ENCODE data around the gene GTF3C4.
"Not testable (repeated sequence)": the region's sequence is repeated elsewhere in the genome, so short reads cannot be mapped to it uniquely, and the experiment has no call there.

The GTF3C4 gene

DNA sequence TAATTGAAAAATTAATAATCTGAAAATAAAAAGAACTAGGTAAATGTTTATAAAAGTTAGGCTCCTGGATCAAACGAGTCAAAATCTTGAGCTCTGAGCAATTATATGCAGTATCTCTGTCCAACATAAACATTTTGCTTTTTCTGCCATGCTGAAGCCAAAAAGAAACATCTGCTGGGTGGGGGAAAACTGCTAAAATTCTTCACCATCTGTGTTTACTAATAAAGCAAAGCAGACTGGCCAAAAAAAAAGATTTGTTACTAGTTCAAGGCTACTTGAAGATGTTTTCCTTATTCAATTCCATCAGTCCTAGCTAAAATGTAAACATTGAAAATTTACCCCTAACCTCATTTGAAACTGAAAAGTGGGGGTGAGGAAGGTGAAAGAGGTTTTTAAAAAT lies 29.7 kb downstream of the GTF3C4 start:
- no peak overlapping the region for H3K27ac Mint-ChIP-seq
- H3K4me3 Mint-ChIP-seq: no peak overlapping the region
- CTCF ChIA-PET: interaction anchor here (0.8 kb wide), 1 partner anchor 15 kb away, joined by 3 read pairs; no protein-coding TSS in a partner anchor
- H3K36me3 Mint-ChIP-seq: peaks cover 15% of the 10 kb centered on the region
- DNase-seq: no peak
- no peaks in the 10 kb centered on the region for H3K4me1 Mint-ChIP-seq
- H3K27me3 Mint-ChIP-seq: peaks cover 12% of the 10 kb centered on the region
- peaks cover 28% of the 10 kb centered on the region for H3K9me3 Mint-ChIP-seq

DNA sequence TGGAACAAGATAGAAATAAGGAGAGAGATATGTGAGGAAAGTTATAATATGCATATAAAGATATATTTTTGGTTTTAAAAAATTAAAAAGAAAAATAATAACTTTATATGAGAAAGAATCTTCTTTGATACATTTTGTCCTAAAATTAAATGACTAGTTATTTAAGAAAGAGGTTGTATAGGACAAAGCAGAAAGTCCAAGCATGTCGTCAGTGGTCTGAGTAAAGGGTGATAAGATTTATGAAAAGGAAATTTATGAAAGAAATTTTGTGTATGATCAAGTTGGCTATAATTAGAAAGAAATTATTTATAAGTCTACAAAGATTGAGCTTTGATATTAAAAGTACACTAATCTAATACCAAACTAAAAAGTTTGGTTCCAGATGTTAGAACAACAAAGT lies 32.0 kb downstream of the GTF3C4 start:
- Mint-ChIP-seq H3K27ac (no peak overlapping the region), H3K9me3 (peaks cover 12% of the 10 kb centered on the region), H3K36me3 (peaks cover 7% of the 10 kb centered on the region), H3K4me3 (no peak overlapping the region), H3K27me3 (peaks cover 17% of the 10 kb centered on the region), H3K4me1 (no peaks in the 10 kb centered on the region)
- DNase-seq: no peak
- CTCF ChIA-PET: no interaction called here

DNA sequence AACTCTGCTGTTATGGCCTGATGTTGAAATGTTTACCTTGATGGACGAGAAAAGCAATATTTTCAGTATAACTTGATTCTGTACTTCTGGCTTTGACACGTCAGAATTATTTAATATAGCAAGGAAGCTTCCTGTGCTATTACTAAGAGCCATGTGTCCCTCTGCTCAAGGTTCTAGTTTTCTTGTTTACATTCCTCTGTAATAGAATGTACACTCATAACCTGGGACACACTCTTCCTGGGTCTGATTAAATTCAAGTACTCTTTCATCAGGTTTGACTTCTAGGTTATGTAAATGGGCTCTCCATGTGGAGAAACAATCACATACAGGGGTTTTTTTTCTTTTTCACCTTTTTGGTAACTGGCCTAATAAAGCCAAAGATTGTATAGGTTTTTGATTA lies 33.1 kb downstream of the GTF3C4 start:
- H3K4me3 Mint-ChIP-seq: no peak overlapping the region

DNA sequence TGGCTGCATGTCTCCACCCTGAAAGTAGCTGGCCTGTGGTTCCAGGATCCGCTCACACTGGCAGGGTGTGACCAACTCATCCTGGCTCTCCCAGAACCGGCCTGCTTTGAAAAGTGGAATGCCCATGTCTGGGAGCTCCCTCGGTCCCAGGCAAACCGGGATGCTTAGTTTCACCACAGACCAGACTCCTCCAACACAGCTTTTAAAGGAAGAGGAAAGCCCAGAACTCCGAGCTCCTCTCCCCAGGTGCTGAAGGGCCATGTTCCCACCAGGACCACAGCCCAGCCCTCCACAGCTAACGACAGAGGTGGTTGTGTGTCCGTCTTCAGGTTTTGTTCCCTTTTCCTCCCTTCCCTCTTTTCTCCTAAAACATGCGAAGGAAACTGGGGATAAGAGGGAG lies 38.0 kb downstream of the GTF3C4 start:
- peaks cover 26% of the 10 kb centered on the region for H3K27me3 Mint-ChIP-seq
- CTCF ChIA-PET: no interaction called here
- H3K4me3 Mint-ChIP-seq: no peak overlapping the region
- no peaks in the 10 kb centered on the region for H3K4me1 Mint-ChIP-seq
- no peaks in the 10 kb centered on the region for H3K9me3 Mint-ChIP-seq
- H3K27ac Mint-ChIP-seq: no peak overlapping the region
- H3K36me3 Mint-ChIP-seq: no peaks in the 10 kb centered on the region
- no peak for DNase-seq

More for the DNA sequence above, 33.1 kb downstream of the GTF3C4 start:
- Mint-ChIP-seq H3K36me3 (peaks cover under 1% of the 10 kb centered on the region), H3K9me3 (peaks cover 3% of the 10 kb centered on the region), H3K4me1 (no peaks in the 10 kb centered on the region), H3K27ac (no peak overlapping the region), H3K27me3 (peaks cover 17% of the 10 kb centered on the region)
- no peak for DNase-seq
- CTCF ChIA-PET: interaction anchor here (0.7 to 1.0 kb wide), 2 partner anchors 9 to 39 kb away, joined by 3 read pairs; no protein-coding TSS in a partner anchor

DNA sequence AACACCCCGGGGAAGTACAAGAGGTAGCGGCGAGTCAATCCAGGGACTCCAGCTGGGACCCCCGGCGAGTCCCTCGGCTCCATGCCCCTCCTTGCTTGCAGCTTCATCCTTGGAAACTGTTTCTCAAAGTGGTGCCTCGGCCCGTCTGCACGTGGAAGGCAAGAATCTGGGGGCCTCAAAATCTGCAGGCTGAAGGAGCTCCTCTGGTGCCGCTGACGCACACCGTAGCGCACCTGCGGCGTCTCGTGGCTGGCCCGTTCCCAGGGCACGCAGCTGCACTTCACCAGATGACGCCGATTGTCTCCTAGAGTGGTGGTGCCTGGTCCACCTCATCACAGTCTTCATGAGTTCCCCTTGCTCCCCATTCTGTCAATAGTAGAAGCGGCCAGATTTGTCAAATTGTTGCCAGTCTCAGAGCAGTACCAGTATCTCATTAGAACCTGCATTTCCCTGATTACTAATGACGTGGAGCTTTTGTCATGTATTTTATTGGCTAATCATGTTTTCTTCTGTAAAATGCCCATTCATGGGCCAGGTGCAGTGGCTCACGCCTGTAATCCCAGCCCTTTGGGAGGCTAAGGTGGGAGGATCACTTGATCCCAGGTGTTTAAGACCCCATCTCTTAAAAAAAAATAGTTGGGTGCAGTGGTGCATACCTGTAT lies 38.6 kb downstream of the GTF3C4 start:
- Mint-ChIP-seq H3K4me1 (no peaks in the 10 kb centered on the region), H3K4me3 (no peak overlapping the region), H3K27ac (no peak overlapping the region), H3K36me3 (no peaks in the 10 kb centered on the region), H3K27me3 (peaks cover 20% of the 10 kb centered on the region), H3K9me3 (no peaks in the 10 kb centered on the region)
- CTCF ChIA-PET: interaction anchor here (0.7 kb wide), 1 partner anchor 359 kb away, joined by 3 read pairs; no protein-coding TSS in a partner anchor
- DNase-seq: no peak

DNA sequence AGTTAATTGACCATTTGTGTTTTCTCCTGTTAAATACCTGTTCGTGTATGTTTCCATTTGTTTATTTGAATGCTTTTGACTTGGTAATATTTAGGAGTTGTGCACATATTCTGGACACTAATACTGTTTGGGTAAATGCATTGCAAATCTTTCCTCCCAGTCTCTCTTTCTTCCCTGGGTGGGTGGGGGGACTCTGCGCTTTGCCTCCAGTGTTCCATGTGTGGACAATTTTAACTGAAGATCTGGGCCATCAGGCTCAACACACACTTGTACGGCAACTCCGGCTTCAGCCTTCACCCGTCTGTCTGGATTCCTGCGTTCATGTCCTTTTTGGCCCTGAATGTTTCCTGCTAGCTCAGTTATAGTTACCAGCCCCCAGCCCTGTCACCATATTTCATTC lies 40.1 kb downstream of the GTF3C4 start:
- H3K36me3 Mint-ChIP-seq: no peaks in the 10 kb centered on the region
- CTCF ChIA-PET: no interaction called here
- H3K4me3 Mint-ChIP-seq: no peak overlapping the region
- H3K4me1 Mint-ChIP-seq: no peaks in the 10 kb centered on the region
- H3K27me3 Mint-ChIP-seq: peaks cover 17% of the 10 kb centered on the region
- H3K9me3 Mint-ChIP-seq: no peaks in the 10 kb centered on the region
- H3K27ac Mint-ChIP-seq: no peak overlapping the region
- no peak for DNase-seq

DNA sequence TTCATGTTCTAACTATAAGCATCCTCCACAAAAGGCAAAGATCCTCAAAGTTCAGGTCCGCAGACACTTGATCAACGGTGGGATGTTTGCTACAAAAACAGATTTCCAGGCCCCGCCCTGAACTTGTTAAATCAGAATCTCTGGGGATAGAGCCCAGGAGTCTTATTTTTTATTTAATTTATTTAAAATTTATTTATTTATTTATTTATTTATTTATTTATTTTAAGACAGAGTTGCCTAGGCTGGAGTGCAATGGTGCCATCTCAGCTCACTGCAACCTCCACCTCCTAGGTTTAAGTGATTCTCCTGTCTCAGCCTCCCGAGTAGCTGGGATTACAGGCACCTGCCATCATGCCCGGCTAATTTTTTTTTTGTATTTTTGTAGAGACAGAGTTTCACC lies 40.9 kb downstream of the GTF3C4 start:
- DNase-seq, H3K4me1 Mint-ChIP-seq, H3K36me3 Mint-ChIP-seq, H3K4me3 Mint-ChIP-seq, H3K27ac Mint-ChIP-seq, CTCF ChIA-PET, H3K9me3 Mint-ChIP-seq: not testable (repeated sequence)
- H3K27me3 Mint-ChIP-seq: peaks cover 15% of the 10 kb centered on the region

DNA sequence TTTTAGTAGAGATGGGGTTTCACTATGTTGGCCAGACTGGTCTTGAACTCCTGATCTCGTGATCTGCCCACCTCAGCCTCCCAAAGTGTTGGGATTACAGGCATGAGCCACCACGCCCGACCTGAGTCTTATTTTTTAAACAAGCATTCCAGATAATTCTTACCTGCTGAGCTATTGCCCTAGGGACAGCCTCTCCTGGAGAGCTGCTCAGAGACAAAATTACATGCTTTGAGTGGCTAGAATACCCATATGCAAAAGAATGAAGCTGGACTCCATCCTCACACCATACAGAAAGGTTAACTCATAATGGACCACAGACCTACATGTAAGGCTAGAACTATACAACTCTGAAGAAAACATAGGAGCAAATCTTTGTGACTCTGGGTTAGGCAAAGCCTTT lies 41.6 kb downstream of the GTF3C4 start:
- Mint-ChIP-seq H3K27me3 (peaks cover 17% of the 10 kb centered on the region), H3K27ac (no peak overlapping the region), H3K9me3 (no peaks in the 10 kb centered on the region), H3K36me3 (no peaks in the 10 kb centered on the region), H3K4me3 (no peak overlapping the region), H3K4me1 (no peaks in the 10 kb centered on the region)
- CTCF ChIA-PET: no interaction called here
- no peak for DNase-seq

DNA sequence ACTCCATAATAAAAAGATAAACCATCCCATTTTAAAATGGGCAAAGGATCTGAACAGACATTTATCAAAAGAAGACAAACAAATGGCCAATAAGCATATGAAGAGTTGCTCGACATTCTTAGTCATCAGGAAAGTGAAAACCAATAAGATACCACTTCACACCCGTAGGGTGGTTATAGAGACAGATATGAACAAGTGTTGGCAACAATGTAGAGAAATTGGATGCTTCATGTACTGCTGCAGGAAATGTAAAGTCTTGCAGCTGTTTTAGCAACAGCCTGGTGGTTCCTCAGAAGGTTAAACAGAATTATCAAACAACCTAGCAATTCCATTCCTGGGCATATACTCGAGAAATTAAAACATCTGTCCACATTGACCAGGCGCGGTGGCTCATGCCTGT lies 42.5 kb downstream of the GTF3C4 start:
- CTCF ChIA-PET: no interaction called here
- Mint-ChIP-seq H3K27me3 (peaks cover 27% of the 10 kb centered on the region), H3K4me3 (no peak overlapping the region), H3K9me3 (no peaks in the 10 kb centered on the region), H3K27ac (no peak overlapping the region), H3K4me1 (no peaks in the 10 kb centered on the region), H3K36me3 (no peaks in the 10 kb centered on the region)
- DNase-seq: no peak

DNA sequence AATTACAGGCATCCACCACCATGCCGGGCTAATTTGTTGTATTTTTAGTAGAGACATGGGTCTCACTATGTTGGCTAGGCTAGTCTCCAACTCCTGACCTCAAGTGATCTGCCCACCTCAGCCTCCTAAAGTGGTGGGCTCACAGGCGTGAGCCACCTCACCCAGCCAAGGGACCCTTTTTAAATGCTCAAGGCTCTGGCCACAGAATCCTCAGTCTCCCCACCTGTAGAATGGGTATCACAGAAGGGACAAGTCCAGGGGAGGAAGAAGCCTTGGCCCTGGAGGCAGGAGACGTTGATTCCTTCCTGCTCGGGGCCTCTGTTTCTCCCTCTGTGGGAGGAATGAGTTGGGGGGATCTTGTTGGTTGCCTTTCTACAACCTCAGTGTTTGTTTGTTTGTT lies 45.7 kb downstream of the GTF3C4 start:
- Mint-ChIP-seq H3K9me3 (no peaks in the 10 kb centered on the region), H3K27me3 (peaks cover 32% of the 10 kb centered on the region), H3K4me3 (no peak overlapping the region), H3K36me3 (no peaks in the 10 kb centered on the region), H3K27ac (no peak overlapping the region), H3K4me1 (peaks cover 6% of the 10 kb centered on the region)
- DNase-seq: no peak
- CTCF ChIA-PET: no interaction called here

DNA sequence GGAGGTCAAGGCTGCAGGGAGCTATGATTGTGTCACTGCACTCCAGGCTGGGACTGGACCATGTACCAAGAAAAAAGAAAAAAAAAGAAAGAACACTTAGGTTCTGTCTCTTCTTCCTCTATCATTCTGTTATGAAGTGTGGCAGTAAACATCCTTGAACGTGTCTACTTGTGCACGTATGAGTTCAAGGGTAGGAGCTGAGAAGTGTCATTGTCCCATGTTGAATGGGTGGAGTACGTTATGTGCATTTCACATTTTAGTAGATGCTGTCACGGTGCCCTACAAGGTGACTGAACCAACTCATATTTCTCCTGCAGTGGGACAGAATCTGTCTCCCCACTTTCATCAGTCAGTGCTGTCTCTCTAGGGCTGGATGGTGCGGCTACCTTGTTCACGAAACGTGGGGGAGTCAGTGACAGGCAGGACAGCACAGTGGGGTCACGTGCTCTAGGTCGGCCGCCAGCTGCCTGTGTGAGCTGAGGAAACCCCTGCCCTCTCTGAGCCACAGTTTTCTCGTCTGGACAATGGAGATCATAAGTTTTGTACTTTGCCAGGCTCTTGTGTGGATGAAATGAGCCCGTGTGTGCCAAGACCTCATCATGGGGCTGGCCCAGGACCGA lies 47.2 kb downstream of the GTF3C4 start:
- Mint-ChIP-seq H3K27ac (no peak overlapping the region), H3K9me3 (no peaks in the 10 kb centered on the region), H3K4me3 (no peak overlapping the region), H3K36me3 (no peaks in the 10 kb centered on the region), H3K27me3 (peaks cover 32% of the 10 kb centered on the region), H3K4me1 (peaks cover 6% of the 10 kb centered on the region)
- CTCF ChIA-PET: no interaction called here
- DNase-seq: no peak

DNA sequence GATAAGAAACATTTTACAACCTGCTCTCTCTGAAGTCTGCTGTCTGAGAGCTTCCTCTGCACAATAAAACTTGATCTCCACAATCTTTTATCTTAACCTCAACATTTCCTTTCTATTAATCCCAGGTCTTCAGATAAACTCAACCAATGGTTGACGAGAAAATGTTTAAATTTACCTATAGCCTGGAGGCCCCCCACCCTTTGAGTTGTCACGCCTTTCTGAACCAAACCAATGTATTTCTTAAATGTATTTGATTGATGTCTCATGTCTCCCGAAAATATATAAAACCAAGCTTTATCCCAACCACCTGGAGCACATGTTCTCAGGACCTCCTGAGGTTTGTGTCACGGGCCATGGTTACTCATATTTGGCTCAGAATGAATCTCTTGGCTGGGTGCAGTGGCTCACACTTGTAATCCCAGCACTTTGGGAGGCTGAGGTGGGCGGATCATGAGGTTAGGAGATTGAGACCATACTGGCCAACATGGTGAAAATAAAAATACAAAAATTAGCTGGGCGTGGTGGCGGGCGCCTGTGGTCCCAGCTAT lies 48.2 kb downstream of the GTF3C4 start:
- H3K4me3 Mint-ChIP-seq, H3K27ac Mint-ChIP-seq, H3K36me3 Mint-ChIP-seq, H3K4me1 Mint-ChIP-seq, CTCF ChIA-PET, DNase-seq, H3K9me3 Mint-ChIP-seq: not testable (repeated sequence)
- peaks cover 32% of the 10 kb centered on the region for H3K27me3 Mint-ChIP-seq

DNA sequence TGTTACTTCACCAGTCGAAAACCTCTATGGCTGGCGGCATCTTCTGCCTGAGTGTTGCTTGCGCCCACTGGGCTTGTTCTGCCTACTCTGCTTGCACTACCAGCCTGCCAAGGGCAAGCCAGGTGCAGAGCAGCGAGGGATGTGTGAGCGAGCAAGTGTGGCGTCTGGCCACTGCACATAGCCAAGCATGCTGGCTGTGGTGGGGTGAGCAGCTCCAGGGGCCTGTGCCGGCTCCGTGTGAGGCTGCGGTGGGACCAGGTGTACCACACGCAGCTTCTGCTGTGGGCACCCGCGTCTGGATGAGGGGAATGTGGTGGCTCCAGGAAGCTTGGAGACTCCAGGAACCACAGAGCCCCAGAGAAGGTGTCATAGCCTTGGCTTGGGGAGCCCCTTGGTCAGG lies 51.4 kb downstream of the GTF3C4 start:
- H3K4me1 Mint-ChIP-seq: peaks cover 6% of the 10 kb centered on the region
- H3K9me3 Mint-ChIP-seq: no peaks in the 10 kb centered on the region
- CTCF ChIA-PET: no interaction called here
- H3K27ac Mint-ChIP-seq: no peak overlapping the region
- no peak overlapping the region for H3K4me3 Mint-ChIP-seq
- peaks cover 26% of the 10 kb centered on the region for H3K27me3 Mint-ChIP-seq
- DNase-seq: no peak
- no peaks in the 10 kb centered on the region for H3K36me3 Mint-ChIP-seq

DNA sequence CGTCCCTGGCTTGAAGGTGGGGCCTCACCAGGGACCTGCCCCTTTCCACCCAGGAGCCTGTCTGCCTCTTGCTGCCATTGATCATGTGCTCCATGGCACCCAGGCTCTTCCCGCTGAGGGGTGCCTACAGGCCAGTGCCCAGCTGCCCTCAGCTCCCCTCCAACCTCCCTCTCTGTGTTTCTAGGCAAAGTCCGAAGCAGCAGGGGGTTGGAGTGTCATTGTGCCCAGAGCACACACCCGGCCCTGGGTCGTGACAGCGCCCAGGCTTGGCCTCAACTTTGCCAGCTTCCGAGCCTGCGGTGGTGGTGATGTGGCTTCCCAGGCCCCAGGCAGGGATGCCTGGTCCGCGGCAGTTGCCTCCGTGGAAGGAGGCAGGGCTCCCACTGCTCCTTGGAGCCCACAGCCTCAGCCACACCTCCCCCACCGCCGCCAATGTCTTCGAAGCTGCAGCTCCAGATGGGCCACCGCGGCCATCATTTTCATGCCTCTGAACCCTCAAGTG lies 52.4 kb downstream of the GTF3C4 start:
- CTCF ChIA-PET: interaction anchor here (1.5 kb wide), 1 partner anchor 76 kb away, joined by 3 read pairs; no protein-coding TSS in a partner anchor
- DNase-seq: no peak
- Mint-ChIP-seq H3K27ac (no peak overlapping the region), H3K36me3 (no peaks in the 10 kb centered on the region), H3K4me1 (peaks cover 6% of the 10 kb centered on the region), H3K27me3 (peaks cover 24% of the 10 kb centered on the region), H3K4me3 (no peak overlapping the region), H3K9me3 (no peaks in the 10 kb centered on the region)

DNA sequence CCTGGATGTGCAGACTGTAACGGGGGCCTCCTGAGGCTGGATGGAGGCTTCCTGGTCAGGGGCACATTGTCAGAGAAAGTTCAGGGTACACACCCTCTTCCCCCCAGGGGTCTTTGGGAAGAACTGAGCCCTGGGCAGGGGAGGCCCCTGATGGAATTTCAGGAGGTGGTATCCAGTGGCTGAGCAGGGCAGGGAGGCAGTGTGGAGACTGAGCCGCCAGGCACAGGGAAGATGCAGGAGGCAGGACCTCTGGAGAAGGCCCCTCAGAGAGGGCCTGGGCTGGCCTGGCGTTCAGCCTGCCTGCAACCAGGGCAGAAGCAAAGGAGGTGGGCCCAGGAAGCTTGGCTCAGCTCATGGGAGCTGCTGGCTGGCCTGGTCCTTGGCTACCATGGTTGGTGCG lies 53.5 kb downstream of the GTF3C4 start:
- Mint-ChIP-seq H3K9me3 (no peaks in the 10 kb centered on the region), H3K4me1 (no peaks in the 10 kb centered on the region), H3K27ac (no peak overlapping the region), H3K36me3 (no peaks in the 10 kb centered on the region), H3K4me3 (no peak overlapping the region), H3K27me3 (peaks cover 21% of the 10 kb centered on the region)
- no peak for DNase-seq
- CTCF ChIA-PET: no interaction called here

Measured in activated naive CD4-positive, alpha-beta T cell treated with anti-CD3 and anti-CD28 coated beads, Interleukin-2, amount 10 ng/mL, durations not matched to agents 7 days and 5 days (primary cell).